GM21515 (cell line): ENCODE results near the gene PROB1.
A peak's percentile ranks its signal among the peaks of the same experiment; 100 is the strongest.

Experiments used
- ATAC-seq: cut with Tn5 transposase; IDR thresholded peaks from one replicate; pipeline ENCODE4 v1.9.1; 2021; ENCODE audit not compliant: unreplicated experiment

Gene PROB1

DNA sequence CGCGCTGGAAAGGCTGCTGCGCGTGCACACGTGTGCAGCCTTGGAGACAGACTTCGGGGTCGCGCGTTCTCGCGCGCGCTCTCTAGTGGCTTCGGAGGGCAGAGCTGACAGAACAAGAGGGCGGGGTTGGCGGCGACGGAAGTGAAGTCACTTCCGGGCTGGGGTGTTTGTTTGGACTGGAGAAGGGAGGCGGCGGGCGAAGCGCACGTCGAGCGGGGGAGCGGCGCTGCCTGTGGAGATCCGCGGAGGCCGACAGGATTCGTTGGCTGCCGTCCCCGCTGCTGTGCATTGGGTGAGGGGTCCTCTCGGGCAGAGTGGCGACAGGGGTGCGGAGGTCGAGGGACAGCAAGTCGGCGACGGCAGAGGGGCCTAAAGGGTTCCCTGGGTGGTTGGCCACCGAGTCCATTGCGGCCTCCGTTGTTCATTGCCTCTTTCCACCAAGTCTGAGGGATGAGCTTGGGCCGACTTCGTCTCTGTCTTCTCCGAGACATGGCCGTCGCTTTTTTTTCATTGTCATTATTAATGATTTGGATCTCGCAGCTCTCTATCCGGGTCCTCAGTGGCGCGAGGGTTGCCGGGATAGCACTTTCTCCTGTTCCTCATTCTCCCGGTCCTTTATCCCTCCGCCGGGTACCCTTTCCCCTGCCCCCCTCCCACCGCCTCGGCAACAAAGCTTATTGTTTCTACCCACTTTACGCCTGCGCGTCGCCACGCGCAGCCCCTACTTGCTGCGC lies 53.0 kb downstream of the PROB1 start, which contains the start of gene PAIP2:
Gene PAIP2 (plus strand): TSS at position 166 of the 734 bp plus-strand sequence. CDS start 21,931 bp downstream, outside the sequence.
- ATAC-seq, result peak; percentile 92

- ATAC-seq, result no peak
These were observed 53.7 kb downstream of the PROB1 start for GRCh38 chr5:139341187-139341688.
